SH-SY5Y (cell line): ENCODE data around the gene GRID2.

Experiments
- GATA2 ChIP-seq: IDR thresholded peaks from 2 replicates; pipeline ENCODE4 v1.6.1; 2011; ENCODE audit warnings: mild to moderate bottlenecking, low read depth, low read length
- GATA3 ChIP-seq: IDR thresholded peaks from 2 replicates; pipeline ENCODE4 v1.6.1; 2011; ENCODE audit warnings: low read depth, mild to moderate bottlenecking, low read length, moderate library complexity

- TF ChIP-seq GATA2 (no peak), GATA3 (no peak)
Measured at GRCh38 chr4:93103042-93103441, 799.3 kb downstream of the GRID2 start.
